H1 (cell line): ENCODE data around the gene STT3A. TPM values are rescaled to one million over a fixed set of nuclear protein-coding genes. Genes with fewer than 3 reads are reported as not detected.

Experiments used
- PHF8 ChIP-seq: fragments of 200-600 bp; sonication (generic); conservative IDR thresholded peaks from 2 replicates; pipeline ENCODE4 v1.7.1; 2012; ENCODE audit warnings: low read depth, mild to moderate bottlenecking, inconsistent platforms, low read length, moderate library complexity
- SUZ12 ChIP-seq: fragments of 200-600 bp; sonication (generic); IDR thresholded peaks from 2 replicates; pipeline ENCODE4 v1.6.1; 2012; ENCODE audit warnings: mild to moderate bottlenecking, inconsistent platforms, low read length, moderate library complexity, mixed read lengths
- polyA plus RNA-seq, 7 experiments: library from polyadenylated mRNA; depleted of rRNA in 3 of 7; stranded (reverse) in 5 of 7; unstranded in 2 of 7; fragments of >200 nt in 5 of 7; fragments of 200-250 nt in 2 of 7; gene quantifications; 1 replicate in 5 of 7; 2 replicates in 1 of 7; 4 replicates in 1 of 7; pipeline versions ENCODE4 v1.2.1 to v1.2.3, GENCODE V29; 2011 to 2013; ENCODE audit warnings: missing spikeins in 2 of 7, mixed read lengths in 2 of 7
- total RNA-seq: library from RNA; stranded (reverse); fragmentation: NEBNext Ultra II Directional; extraction: Animal tissue kit (Norgen Biotek cat#: 25700); gene quantifications from 2 replicates; pipeline ENCODE4 v1.2.1, GENCODE V29; 2021

The STT3A gene
- total and polyA plus RNA-seq, 2 of the 8 experiments (the other 6 are each of a cell fraction or from before 2014, with no cell fraction given), result 173 to 211 TPM

DNA sequence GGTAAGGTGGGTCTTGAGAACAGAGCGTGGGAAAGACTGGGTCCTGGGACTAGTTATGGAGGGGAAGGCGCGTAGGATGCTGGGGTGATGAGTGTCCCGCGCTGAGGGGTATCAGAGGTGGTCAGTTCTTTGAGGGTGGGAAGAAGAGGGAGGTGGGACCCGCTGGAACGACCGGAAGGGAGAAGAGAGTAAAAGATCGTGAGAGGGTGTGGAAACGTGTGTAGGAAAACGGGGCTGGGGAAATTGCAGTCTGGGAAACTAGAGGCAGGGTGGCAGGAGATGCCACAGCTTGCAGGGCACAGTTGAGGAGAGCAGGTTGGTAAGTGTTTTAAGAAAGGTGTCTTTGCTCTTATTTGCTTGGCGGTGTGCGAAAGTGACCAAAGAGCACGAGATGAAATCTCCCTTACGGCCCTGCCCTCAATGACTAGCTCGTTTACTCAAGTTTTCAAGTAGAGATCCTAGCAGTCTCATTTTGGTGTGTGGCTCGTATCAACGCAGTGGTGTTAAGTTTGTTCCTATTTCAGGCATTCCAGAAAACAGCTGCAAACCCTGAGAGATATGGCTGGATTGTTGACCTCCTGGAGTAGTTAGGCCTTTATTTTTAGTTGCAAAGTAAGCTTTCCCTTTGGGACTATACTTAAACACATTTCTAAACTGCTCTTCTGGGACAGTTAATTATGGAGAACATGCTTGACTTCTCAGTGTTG is 615 bp downstream of the STT3A start (continued):
- 0 out of 2 replicates have a peak, but pooled peaks have one; percentile 12 for TF ChIP-seq PHF8
- TF ChIP-seq SUZ12, result peak; percentile 10; the same call in 1 of the 2 replicates
- TF ChIP-seq, all 59 proteins: peak for 8
